HepG2 (cell line): ENCODE data around the gene CACNA1G. TPM values are rescaled to one million over a fixed set of nuclear protein-coding genes. Genes with fewer than 3 reads are reported as not detected.
A peak's percentile ranks its signal among the peaks of the same experiment; 100 is the strongest.

Source experiments
- ARHGAP35 ChIP-seq: sonication (generic); formaldehyde crosslinking; IDR thresholded peaks from 2 replicates; pipeline ENCODE4 v1.9.0; 2022; ENCODE audit warnings: mild to moderate bottlenecking, inconsistent platforms, moderate library complexity, missing genetic modification reagents, borderline replicate concordance
- JARID2 ChIP-seq: sonication (generic); formaldehyde crosslinking; IDR thresholded peaks from 2 replicates; pipeline ENCODE4 v1.8.1; 2023; ENCODE audit warnings: missing genetic modification reagents, inconsistent platforms; ENCODE audit not compliant: insufficient replicate concordance
- KAT2B ChIP-seq: fragments of 150-350 bp; IDR thresholded peaks from 2 replicates; pipeline ENCODE4 v1.6.1; 2014; ENCODE audit warnings: low read depth, low read length, borderline replicate concordance
- KLF12 ChIP-seq: sonication (generic); formaldehyde crosslinking; IDR thresholded peaks from 2 replicates; pipeline ENCODE4 v1.4.0; 2020; ENCODE audit warnings: missing genetic modification reagents, borderline replicate concordance
- NFATC3 ChIP-seq: sonication (generic); formaldehyde crosslinking; IDR thresholded peaks from 2 replicates; pipeline ENCODE4 v1.5.1; 2020; ENCODE audit warnings: mild to moderate bottlenecking, missing genetic modification reagents
- POLR2AphosphoS5 ChIP-seq: IDR thresholded peaks from 2 replicates; pipeline ENCODE4 v1.6.1; 2012; ENCODE audit warnings: low read depth, low read length
- UBTF ChIP-seq: sonication (generic); formaldehyde crosslinking; IDR thresholded peaks from 2 replicates; pipeline ENCODE4 v1.4.0; 2020; ENCODE audit warnings: mild to moderate bottlenecking, missing genetic modification reagents
- XBP1 ChIP-seq: sonication (generic); formaldehyde crosslinking; IDR thresholded peaks from 2 replicates; pipeline ENCODE4 v1.5.0; 2020; ENCODE audit warnings: missing genetic modification reagents
- ZNF331 ChIP-seq: sonication (generic); formaldehyde crosslinking; IDR thresholded peaks from 2 replicates; pipeline ENCODE4 v1.4.0; 2020; ENCODE audit warnings: missing genetic modification reagents
- ZNF468 ChIP-seq: sonication (generic); formaldehyde crosslinking; IDR thresholded peaks from 2 replicates; pipeline ENCODE4 v1.8.0; 2022; ENCODE audit warnings: mild to moderate bottlenecking, moderate library complexity, missing genetic modification reagents
- ZNF512B ChIP-seq: sonication (generic); formaldehyde crosslinking; IDR thresholded peaks from 2 replicates; pipeline ENCODE4 v1.5.1; 2020; ENCODE audit warnings: missing genetic modification reagents, mild to moderate bottlenecking, borderline replicate concordance
- ZNF678 ChIP-seq: sonication (generic); formaldehyde crosslinking; IDR thresholded peaks from 2 replicates; pipeline ENCODE4 v1.4.0; 2020; ENCODE audit warnings: mild to moderate bottlenecking, missing genetic modification reagents
- polyA plus RNA-seq, 8 experiments: library from polyadenylated mRNA; depleted of rRNA in 3 of 8; stranded (reverse) in 7 of 8; unstranded in 1 of 8; fragments of >200 nt; fragmentation: Illumina TruSeq in 4 of 8; extraction: Trizol in 4 of 8; gene quantifications; 2 replicates each; pipeline versions ENCODE4 v1.2.1 to v1.2.3, GENCODE V29; 2011 to 2016; ENCODE audit warnings: low read depth in 4 of 8, missing spikeins in 1 of 8, mixed read lengths in 1 of 8; ENCODE audit not compliant: insufficient read depth in 1 of 8
- total RNA-seq, 5 experiments: library from RNA; depleted of rRNA; stranded (reverse); fragments of >200 nt; fragmentation: Illumina TruSeq; extraction: Trizol; gene quantifications; 2 replicates each; pipeline ENCODE4 v1.2.3, GENCODE V29; 2016; ENCODE audit warnings: low read depth in 1 of 5
- TF ChIP-seq, protein P1 (sequence below): sonication (generic); formaldehyde crosslinking; IDR thresholded peaks from 2 replicates; pipeline ENCODE4 v1.4.0; 2020; ENCODE audit warnings: low read depth, missing genetic modification reagents
- TF ChIP-seq, protein P2 (sequence below): sonication (generic); formaldehyde crosslinking; IDR thresholded peaks from 2 replicates; pipeline ENCODE4 v1.5.0; 2020; ENCODE audit warnings: mild to moderate bottlenecking, missing genetic modification reagents
- TF ChIP-seq, protein P3 (sequence below): sonication (generic); formaldehyde crosslinking; IDR thresholded peaks from 2 replicates; pipeline ENCODE4 v1.8.0; 2023; ENCODE audit warnings: mild to moderate bottlenecking, missing genetic modification reagents

Gene CACNA1G
- total and polyA plus RNA-seq, 2 of the 13 experiments (the other 11 are each of a cell fraction or from before 2014, with no cell fraction given) = 0.02 TPM; not detected in 1

DNA sequence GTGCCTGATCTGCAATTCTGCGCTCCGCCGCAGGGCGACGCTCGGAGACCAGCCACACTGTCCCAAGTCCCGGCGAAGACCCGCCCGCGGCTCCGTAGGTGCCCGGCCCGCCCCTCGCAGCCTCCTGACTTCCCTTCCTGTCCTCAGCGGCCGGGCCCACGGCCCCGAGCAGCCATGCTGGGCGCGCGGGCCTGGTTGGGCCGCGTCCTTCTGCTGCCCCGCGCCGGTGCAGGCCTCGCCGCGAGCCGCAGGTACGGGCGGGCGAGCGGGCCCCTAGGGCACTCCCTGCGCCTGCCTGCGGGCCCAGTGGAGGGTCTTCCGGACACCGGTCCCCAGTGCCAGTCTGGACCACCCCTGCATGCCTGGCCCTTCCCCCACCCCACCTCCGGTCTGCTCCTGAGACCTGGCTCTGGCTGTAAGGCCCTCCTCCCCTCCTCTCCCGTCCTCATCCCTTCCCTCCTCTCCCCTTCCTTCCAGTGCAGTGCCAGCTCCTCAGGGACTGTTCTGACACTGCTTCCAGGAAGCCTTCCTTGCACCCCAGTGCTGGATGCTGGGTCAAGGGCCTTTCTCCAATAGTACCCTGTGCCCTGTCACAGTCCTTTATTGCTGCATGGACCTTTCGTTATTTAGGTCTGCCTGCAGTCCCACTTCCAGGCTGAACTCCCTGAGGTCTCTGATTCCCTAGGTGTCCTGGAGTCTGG, 13.3 kb upstream of the CACNA1G start, which contains the start of gene SPATA20 (continued):
- TF ChIP-seq UBTF (peak; percentile 86), KAT2B (no peak), ARHGAP35 (CRISPR knock-in tag) (peak; percentile 58; the same call in 1 of the 2 replicates), POLR2AphosphoS5 (peak; percentile 68), KLF12 (CRISPR knock-in tag) (peak; percentile 97), ZNF678 (CRISPR knock-in tag) (peak; percentile 52; the same call in 1 of the 2 replicates), ZNF512B (CRISPR knock-in tag) (no peak), JARID2 (CRISPR knock-in tag) (peak; percentile 84), XBP1 (CRISPR knock-in tag) (peak; percentile 74; the same call in 1 of the 2 replicates), ZNF468 (CRISPR knock-in tag) (no peak), NFATC3 (no peak), ZNF331 (CRISPR knock-in tag) (peak; percentile 70; the same call in 1 of the 2 replicates)
- TF ChIP-seq, protein P1, sequence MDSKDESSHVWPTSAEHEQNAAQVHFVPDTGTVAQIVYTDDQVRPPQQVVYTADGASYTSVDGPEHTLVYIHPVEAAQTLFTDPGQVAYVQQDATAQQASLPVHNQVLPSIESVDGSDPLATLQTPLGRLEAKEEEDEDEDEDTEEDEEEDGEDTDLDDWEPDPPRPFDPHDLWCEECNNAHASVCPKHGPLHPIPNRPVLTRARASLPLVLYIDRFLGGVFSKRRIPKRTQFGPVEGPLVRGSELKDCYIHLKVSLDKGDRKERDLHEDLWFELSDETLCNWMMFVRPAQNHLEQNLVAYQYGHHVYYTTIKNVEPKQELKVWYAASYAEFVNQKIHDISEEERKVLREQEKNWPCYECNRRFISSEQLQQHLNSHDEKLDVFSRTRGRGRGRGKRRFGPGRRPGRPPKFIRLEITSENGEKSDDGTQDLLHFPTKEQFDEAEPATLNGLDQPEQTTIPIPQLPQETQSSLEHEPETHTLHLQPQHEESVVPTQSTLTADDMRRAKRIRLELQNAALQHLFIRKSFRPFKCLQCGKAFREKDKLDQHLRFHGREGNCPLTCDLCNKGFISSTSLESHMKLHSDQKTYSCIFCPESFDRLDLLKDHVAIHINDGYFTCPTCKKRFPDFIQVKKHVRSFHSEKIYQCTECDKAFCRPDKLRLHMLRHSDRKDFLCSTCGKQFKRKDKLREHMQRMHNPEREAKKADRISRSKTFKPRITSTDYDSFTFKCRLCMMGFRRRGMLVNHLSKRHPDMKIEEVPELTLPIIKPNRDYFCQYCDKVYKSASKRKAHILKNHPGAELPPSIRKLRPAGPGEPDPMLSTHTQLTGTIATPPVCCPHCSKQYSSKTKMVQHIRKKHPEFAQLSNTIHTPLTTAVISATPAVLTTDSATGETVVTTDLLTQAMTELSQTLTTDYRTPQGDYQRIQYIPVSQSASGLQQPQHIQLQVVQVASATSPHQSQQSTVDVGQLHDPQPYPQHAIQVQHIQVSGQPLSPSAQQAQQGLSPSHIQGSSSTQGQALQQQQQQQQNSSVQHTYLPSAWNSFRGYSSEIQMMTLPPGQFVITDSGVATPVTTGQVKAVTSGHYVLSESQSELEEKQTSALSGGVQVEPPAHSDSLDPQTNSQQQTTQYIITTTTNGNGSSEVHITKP (CRISPR knock-in tag) = peak; percentile 56; the same call in 1 of the 2 replicates
- TF ChIP-seq, protein P2, sequence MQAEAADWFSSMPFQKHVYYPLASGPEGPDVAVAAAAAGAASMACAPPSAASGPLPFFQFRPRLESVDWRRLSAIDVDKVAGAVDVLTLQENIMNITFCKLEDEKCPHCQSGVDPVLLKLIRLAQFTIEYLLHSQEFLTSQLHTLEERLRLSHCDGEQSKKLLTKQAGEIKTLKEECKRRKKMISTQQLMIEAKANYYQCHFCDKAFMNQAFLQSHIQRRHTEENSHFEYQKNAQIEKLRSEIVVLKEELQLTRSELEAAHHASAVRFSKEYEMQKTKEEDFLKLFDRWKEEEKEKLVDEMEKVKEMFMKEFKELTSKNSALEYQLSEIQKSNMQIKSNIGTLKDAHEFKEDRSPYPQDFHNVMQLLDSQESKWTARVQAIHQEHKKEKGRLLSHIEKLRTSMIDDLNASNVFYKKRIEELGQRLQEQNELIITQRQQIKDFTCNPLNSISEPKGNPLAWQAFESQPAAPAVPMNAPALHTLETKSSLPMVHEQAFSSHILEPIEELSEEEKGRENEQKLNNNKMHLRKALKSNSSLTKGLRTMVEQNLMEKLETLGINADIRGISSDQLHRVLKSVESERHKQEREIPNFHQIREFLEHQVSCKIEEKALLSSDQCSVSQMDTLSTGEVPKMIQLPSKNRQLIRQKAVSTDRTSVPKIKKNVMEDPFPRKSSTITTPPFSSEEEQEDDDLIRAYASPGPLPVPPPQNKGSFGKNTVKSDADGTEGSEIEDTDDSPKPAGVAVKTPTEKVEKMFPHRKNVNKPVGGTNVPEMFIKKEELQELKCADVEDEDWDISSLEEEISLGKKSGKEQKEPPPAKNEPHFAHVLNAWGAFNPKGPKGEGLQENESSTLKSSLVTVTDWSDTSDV (CRISPR knock-in tag) = 0 out of 2 replicates have a peak, but pooled peaks have one; percentile 21
- TF ChIP-seq, protein P3, sequence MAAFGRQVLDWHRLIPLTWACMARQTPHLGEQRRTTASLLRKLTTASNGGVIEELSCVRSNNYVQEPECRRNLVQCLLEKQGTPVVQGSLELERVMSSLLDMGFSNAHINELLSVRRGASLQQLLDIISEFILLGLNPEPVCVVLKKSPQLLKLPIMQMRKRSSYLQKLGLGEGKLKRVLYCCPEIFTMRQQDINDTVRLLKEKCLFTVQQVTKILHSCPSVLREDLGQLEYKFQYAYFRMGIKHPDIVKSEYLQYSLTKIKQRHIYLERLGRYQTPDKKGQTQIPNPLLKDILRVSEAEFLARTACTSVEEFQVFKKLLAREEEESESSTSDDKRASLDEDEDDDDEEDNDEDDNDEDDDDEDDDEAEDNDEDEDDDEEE (CRISPR knock-in tag) = peak; percentile 93; the same call in 1 of the 2 replicates
